Suprapubic skin (tissue), 4 donors: Measurements from ENCODE around the gene DDX21. TPM values are rescaled to one million over a fixed set of nuclear protein-coding genes. Genes with fewer than 3 reads are reported as not detected.

Source experiments
- DNase-seq, 2 donors: peaks; one replicate each; pipeline ENCODE4 v3.0.0-alpha.2; 2019; ENCODE audit warnings: low spot score in 2 of 2
- H3K27ac ChIP-seq: fragments of 200-600 bp; sonication (generic); one replicate; pipeline ENCODE4 v1.5.1; 2019
- H3K27me3 ChIP-seq: fragments of 200-600 bp; sonication (generic); one replicate; pipeline ENCODE4 v1.5.1; 2019
- H3K36me3 ChIP-seq: fragments of 200-600 bp; sonication (generic); one replicate; pipeline ENCODE4 v1.5.1; 2019
- H3K4me1 ChIP-seq: fragments of 200-600 bp; sonication (generic); one replicate; pipeline ENCODE4 v1.5.1; 2019
- H3K4me3 ChIP-seq: fragments of 200-600 bp; sonication (generic); one replicate; pipeline ENCODE4 v1.5.1; 2019; ENCODE audit warnings: mild to moderate bottlenecking
- H3K9me3 ChIP-seq: fragments of 200-600 bp; sonication (generic); one replicate; pipeline ENCODE4 v1.5.1; 2019
- CTCF ChIP-seq, 2 donors: fragments of 200-600 bp in 1 of 2; fragments of 450-650 bp in 1 of 2; sonication (generic) in 1 of 2; IDR thresholded peaks; one replicate each; pipeline ENCODE4 v1.5.1; 2016 to 2019; ENCODE audit warnings: antibody characterized with exemption in 2 of 2, mild to moderate bottlenecking in 1 of 2, moderate library complexity in 1 of 2
- EP300 ChIP-seq: sonication (generic); formaldehyde crosslinking; IDR thresholded peaks from one replicate; pipeline ENCODE4 v1.6.1; 2017; ENCODE audit warnings: antibody characterized with exemption
- POLR2A ChIP-seq, 2 donors: fragments of 450-650 bp; IDR thresholded peaks; one replicate each; pipeline ENCODE4 v1.6.1; 2017; ENCODE audit warnings: antibody characterized with exemption in 2 of 2, mild to moderate bottlenecking in 2 of 2, moderate library complexity in 2 of 2
- POLR2AphosphoS5 ChIP-seq, 3 donors: sonication (generic); formaldehyde crosslinking; IDR thresholded peaks; one replicate each; pipeline ENCODE4 v1.6.1; 2017; ENCODE audit warnings: antibody characterized with exemption in 3 of 3
- WGBS: methylation state at CpG from one replicate; pipeline ENCODE4 v1.1.5; 2018; 5-methylcytosine and 5-hydroxymethylcytosine counted together
- total RNA-seq, 4 donors: library from RNA; depleted of rRNA; stranded (reverse); fragments of >200 nt; gene quantifications; one replicate each; pipeline ENCODE4 v1.1.0, GENCODE V29; 2016

Gene DDX21
- total RNA-seq, 4 donors from 2014 or later: 35.4 to 84.4 (median 58.5) TPM

- DNase-seq: no peak
- H3K9me3 ChIP-seq: no peaks in the 10 kb centered on the region
- 21% methylated on average over 2 of the region's 2 CpGs for WGBS
Observed at GRCh38 chr10:68992636-68993440, 36.9 kb downstream of the DDX21 start.

GRCh38 chr10:68997211-68997610, 41.2 kb downstream of the DDX21 start:
- H3K4me1 ChIP-seq: peaks cover 20% of the 10 kb centered on the region
- H3K27me3 ChIP-seq: no peaks in the 10 kb centered on the region
- 86% methylated on average over 3 of the region's 3 CpGs for whole genome bisulfite sequencing
- no peak for TF ChIP-seq POLR2AphosphoS5 (IDR thresholded peaks at IDR 0.05)
- TF ChIP-seq EP300: no peak
- no peak for TF ChIP-seq CTCF (IDR thresholded peaks at IDR 0.05)
- no peak for TF ChIP-seq POLR2A (IDR thresholded peaks at IDR 0.05)
- H3K27ac ChIP-seq: no peak overlapping the region
- no peak for DNase-seq
- no peaks in the 10 kb centered on the region for H3K9me3 ChIP-seq
- H3K36me3 ChIP-seq: peaks cover 18% of the 10 kb centered on the region
- no peak overlapping the region for H3K4me3 ChIP-seq

More at GRCh38 chr10:68992636-68993440, 36.9 kb downstream of the DDX21 start:
- Histone ChIP-seq H3K4me1 (peaks cover 51% of the 10 kb centered on the region), H3K4me3 (no peak overlapping the region), H3K27me3 (no peaks in the 10 kb centered on the region), H3K27ac (peak overlapping the region; percentile 58), H3K36me3 (no peaks in the 10 kb centered on the region)
- TF ChIP-seq POLR2A (IDR thresholded peaks at IDR 0.05) (no peak), POLR2AphosphoS5 (IDR thresholded peaks at IDR 0.05) (no peak), CTCF (IDR thresholded peaks at IDR 0.05) (no peak), EP300 (no peak)

GRCh38 chr10:69004821-69005220, 48.9 kb downstream of the DDX21 start:
- H3K27ac ChIP-seq: no peak overlapping the region

GRCh38 chr10:69005704-69006485, 49.9 kb downstream of the DDX21 start:
- Histone ChIP-seq H3K9me3 (no peaks in the 10 kb centered on the region), H3K27me3 (no peaks in the 10 kb centered on the region), H3K27ac (no peak overlapping the region), H3K4me3 (no peak overlapping the region), H3K4me1 (no peaks in the 10 kb centered on the region), H3K36me3 (peaks cover 41% of the 10 kb centered on the region)
- DNase-seq: no peak
- TF ChIP-seq POLR2AphosphoS5 (IDR thresholded peaks at IDR 0.05) (no peak), EP300 (no peak), CTCF (IDR thresholded peaks at IDR 0.05) (no peak), POLR2A (IDR thresholded peaks at IDR 0.05) (no peak)
- 91% methylated on average over 6 of the region's 6 CpGs for WGBS

More at GRCh38 chr10:69004821-69005220, 48.9 kb downstream of the DDX21 start:
- Histone ChIP-seq H3K9me3 (no peaks in the 10 kb centered on the region), H3K4me1 (no peaks in the 10 kb centered on the region), H3K27me3 (no peaks in the 10 kb centered on the region), H3K36me3 (peaks cover 46% of the 10 kb centered on the region), H3K4me3 (no peak overlapping the region)
- DNase-seq: no peak
- TF ChIP-seq EP300: no peak
- TF ChIP-seq CTCF (IDR thresholded peaks at IDR 0.05): peak in 1 of 2 donors; percentile 18
- WGBS: 14% methylated on average over 1 of the region's 1 CpG

- TF ChIP-seq POLR2AphosphoS5 (IDR thresholded peaks at IDR 0.05) (no peak), CTCF (IDR thresholded peaks at IDR 0.05) (no peak), POLR2A (IDR thresholded peaks at IDR 0.05) (no peak), EP300 (no peak)
- DNase-seq: no peak
- Histone ChIP-seq H3K4me3 (no peak overlapping the region), H3K4me1 (no peaks in the 10 kb centered on the region), H3K9me3 (no peaks in the 10 kb centered on the region), H3K27me3 (no peaks in the 10 kb centered on the region), H3K27ac (no peak overlapping the region), H3K36me3 (peaks cover 38% of the 10 kb centered on the region)
- 90% methylated on average over 3 of the region's 3 CpGs for WGBS
Observed at GRCh38 chr10:69007260-69007659, 51.3 kb downstream of the DDX21 start.
